ENCODE results near the gene ATN1.

Gene ATN1

DNA sequence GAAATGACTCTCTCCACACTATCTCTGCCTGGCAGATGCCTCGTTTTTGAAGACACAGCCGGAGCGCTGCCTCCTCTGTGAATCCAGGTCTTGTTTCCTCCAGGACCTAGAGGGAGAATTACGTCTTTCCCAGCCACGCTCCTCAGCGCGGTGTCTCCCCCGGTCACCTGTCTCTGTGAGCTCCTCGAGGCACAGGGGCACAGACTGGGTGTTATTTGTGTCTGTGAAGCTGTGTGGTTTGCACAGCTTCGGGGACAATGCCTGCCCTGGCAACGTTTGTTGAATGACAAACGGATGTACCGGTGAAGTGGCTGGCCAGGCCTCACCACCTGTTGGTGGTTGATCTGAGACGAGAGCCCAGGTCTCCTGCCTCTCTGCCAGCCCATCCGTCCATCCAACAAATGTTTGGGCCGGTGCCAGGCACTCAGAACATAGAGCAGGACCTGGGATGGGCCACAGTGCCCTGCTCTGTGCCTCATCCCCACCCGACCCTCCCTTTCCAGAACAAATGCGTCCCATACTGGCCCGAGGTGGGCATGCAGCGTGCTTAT lies 29.5 kb downstream of the ATN1 start:
- DNase-seq (ENCODE audit: low read depth) = no peak
- H3K4me3 ChIP-seq (ENCODE audit: control insufficient read depth, low read depth, low read length) = no peak overlapping the region
- TF ChIP-seq, protein P1, sequence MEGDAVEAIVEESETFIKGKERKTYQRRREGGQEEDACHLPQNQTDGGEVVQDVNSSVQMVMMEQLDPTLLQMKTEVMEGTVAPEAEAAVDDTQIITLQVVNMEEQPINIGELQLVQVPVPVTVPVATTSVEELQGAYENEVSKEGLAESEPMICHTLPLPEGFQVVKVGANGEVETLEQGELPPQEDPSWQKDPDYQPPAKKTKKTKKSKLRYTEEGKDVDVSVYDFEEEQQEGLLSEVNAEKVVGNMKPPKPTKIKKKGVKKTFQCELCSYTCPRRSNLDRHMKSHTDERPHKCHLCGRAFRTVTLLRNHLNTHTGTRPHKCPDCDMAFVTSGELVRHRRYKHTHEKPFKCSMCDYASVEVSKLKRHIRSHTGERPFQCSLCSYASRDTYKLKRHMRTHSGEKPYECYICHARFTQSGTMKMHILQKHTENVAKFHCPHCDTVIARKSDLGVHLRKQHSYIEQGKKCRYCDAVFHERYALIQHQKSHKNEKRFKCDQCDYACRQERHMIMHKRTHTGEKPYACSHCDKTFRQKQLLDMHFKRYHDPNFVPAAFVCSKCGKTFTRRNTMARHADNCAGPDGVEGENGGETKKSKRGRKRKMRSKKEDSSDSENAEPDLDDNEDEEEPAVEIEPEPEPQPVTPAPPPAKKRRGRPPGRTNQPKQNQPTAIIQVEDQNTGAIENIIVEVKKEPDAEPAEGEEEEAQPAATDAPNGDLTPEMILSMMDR (IDR thresholded peaks at IDR 0.05; ENCODE audit: control insufficient read depth, insufficient read depth, low read depth, low read length, missing control alignments) = no peak

DNA sequence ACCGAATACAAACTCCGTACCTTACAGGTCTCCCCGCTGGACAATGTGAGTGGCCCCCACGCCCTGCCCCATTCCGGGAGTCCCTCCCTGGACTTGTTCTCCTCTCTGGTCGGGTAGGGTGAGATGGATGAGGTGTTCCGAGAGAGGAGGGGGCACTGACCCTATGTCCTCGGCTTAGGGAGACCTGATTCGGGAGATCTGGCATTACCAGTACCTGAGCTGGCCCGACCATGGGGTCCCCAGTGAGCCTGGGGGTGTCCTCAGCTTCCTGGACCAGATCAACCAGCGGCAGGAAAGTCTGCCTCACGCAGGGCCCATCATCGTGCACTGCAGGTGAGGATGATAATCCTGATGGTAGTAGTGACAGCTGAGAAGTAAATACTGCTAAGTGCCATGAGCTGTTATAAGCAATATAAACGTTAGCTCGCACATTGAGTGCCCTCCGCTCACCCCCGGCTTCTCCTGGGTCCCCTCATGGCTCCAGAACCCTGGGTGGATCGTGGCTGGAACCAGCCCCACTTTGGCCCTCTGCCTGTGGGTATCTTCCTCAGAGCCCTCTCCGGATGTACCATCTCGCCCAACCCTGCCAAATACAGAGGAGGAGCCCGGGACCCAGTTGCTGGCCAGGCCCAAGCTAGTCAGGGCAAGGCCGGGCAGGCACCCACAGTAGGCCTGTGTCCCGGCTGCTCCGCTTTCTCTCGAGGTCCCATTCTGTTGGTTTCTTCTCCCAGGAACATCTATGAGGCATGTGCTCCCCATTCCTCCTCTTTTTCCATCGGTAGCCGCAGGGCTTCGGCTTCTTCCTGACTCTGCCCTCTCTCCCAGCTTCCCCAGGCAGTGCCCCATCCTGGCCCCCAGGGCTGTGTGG lies 30.2 kb downstream of the ATN1 start:
- TF ChIP-seq, protein P1 (IDR thresholded peaks at IDR 0.05; ENCODE audit: control insufficient read depth, insufficient read depth, low read depth, low read length, missing control alignments) = no peak
- no peak overlapping the region for H3K4me3 ChIP-seq (ENCODE audit: control insufficient read depth, low read depth, low read length)
- no peak for DNase-seq (ENCODE audit: low read depth)

DNA sequence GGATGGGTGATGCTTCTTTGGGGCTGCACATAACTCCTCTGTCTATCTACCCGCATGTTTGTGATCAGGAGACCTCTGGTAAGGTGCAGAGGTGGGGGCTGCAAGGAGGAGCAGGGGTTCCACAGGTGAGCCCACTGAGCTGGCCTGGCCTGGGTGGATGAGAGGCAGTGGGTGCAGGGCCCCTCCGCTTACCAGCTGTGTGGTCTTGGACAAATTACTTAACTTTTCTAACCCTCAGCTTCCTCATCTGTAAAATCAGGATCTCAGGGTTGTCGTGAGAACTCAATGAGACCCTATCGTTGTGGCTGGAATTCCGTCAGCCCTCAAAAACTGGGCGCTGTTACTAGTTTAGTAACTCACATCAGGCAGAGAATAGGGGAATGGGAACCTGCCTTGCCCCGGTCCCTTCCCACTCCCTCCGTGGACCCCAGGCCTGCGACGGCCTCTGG lies 30.9 kb downstream of the ATN1 start:
- H3K4me3 ChIP-seq (ENCODE audit: control insufficient read depth, low read depth, low read length) = no peak overlapping the region
- TF ChIP-seq, protein P1 (IDR thresholded peaks at IDR 0.05; ENCODE audit: control insufficient read depth, insufficient read depth, low read depth, low read length, missing control alignments) = no peak
- DNase-seq (ENCODE audit: low read depth) = no peak

DNA sequence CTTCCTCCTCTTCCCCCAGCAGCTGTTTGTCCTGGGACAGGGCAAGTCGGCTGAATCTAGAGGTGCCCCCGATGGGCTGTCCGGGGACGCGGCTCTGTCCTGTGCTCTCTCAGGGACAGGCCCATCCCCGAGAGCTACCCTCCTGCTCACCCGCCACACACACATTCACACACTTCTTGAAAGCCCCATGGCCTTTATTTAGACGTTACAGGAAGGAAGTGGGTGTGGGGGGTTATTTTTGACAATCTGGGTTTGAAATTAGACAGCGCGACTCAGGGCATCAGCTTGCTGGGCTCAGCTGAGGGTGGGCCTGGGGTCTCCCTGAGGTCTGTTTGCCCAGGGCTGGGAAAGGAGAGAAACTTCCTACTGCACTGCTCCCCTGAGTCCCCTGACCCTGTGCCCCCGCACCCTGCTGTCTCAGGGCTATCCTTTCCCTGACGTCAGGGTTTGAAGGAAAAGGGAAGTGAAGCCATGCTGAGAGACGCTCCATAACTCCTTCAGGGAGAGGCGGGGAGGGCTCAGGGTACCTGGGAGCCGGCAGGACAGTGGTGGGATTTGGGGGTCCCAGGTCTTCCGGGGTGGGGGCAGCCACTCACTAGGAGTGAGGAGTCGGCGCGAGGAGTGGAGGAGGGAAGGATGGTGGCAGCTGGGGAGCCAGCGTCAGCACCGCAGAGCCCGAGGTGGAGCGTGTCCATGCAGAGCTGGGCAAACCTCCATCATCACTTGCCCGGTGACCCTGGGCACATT lies 31.5 kb downstream of the ATN1 start:
- TF ChIP-seq, protein P1 (IDR thresholded peaks at IDR 0.05; ENCODE audit: control insufficient read depth, insufficient read depth, low read depth, low read length, missing control alignments) = no peak
- H3K4me3 ChIP-seq (ENCODE audit: control insufficient read depth, low read depth, low read length) = no peak overlapping the region
- DNase-seq (ENCODE audit: low read depth) = no peak

GRCh38 chr12:6959805-6960592 lies 32.2 kb downstream of the ATN1 start:
- DNase-seq (ENCODE audit: low read depth) = no peak
- TF ChIP-seq, protein P1 (IDR thresholded peaks at IDR 0.05; ENCODE audit: control insufficient read depth, insufficient read depth, low read depth, low read length, missing control alignments) = no peak
- no peak overlapping the region for H3K4me3 ChIP-seq (ENCODE audit: control insufficient read depth, low read depth, low read length)
